HG02588 (cell line): ENCODE measurements around the gene SHPK.
A peak's percentile ranks its signal among the peaks of the same experiment; 100 is the strongest.

Experiments used
- ATAC-seq: cut with Tn5 transposase; IDR thresholded peaks from one replicate; pipeline ENCODE4 v1.9.1; 2021; ENCODE audit warnings: mild to moderate bottlenecking, moderate library complexity; ENCODE audit not compliant: unreplicated experiment

The SHPK gene

GRCh38 chr17:3636154-3636907 is at the start of gene SHPK, which contains the start of gene CTNS:
TSS of gene SHPK (minus strand) at chr17:3636250. CDS start at chr17:3636219, 31 bp downstream.
TSS of gene CTNS (plus strand) at chr17:3636760. CDS start at chr17:3640207, 3,447 bp downstream.
- peak; percentile 91 for ATAC-seq

GRCh38 chr17:3685174-3685573 is 49.1 kb upstream of the SHPK start:
- no peak for ATAC-seq

- ATAC-seq, result no peak
These were observed 47.0 kb upstream of the SHPK start for GRCh38 chr17:3683054-3683511.

- ATAC-seq, result no peak
These were observed 46.0 kb upstream of the SHPK start for GRCh38 chr17:3682033-3682432.

- no peak for ATAC-seq
These were observed 45.5 kb upstream of the SHPK start for GRCh38 chr17:3681565-3681964.

- no peak for ATAC-seq
These were observed 45.0 kb upstream of the SHPK start for GRCh38 chr17:3681057-3681456.

- no peak for ATAC-seq
These were observed 43.6 kb upstream of the SHPK start for GRCh38 chr17:3679531-3680126.

GRCh38 chr17:3678821-3679530 is 42.9 kb upstream of the SHPK start:
- ATAC-seq, result no peak

- no peak for ATAC-seq
These were observed 42.2 kb upstream of the SHPK start for GRCh38 chr17:3678095-3678820.

GRCh38 chr17:3675886-3676285 is 39.8 kb upstream of the SHPK start:
- ATAC-seq, result no peak

GRCh38 chr17:3672571-3672970 is 36.5 kb upstream of the SHPK start:
- ATAC-seq, result no peak

- ATAC-seq, result no peak
These were observed 33.5 kb upstream of the SHPK start for GRCh38 chr17:3669548-3669947.

- ATAC-seq, result no peak
These were observed 33.0 kb upstream of the SHPK start for GRCh38 chr17:3669085-3669347.

GRCh38 chr17:3668279-3669084 is 32.4 kb upstream of the SHPK start, which contains the start of the genes EMC6 and TAX1BP3:
TSS of gene EMC6 (plus strand) at chr17:3668812. CDS start at chr17:3669147, 335 bp downstream.
TSS of gene TAX1BP3 (minus strand) at chr17:3668578. CDS start at chr17:3668526, 52 bp downstream.
- peak; percentile 90 for ATAC-seq

GRCh38 chr17:3667366-3668278 is 31.6 kb upstream of the SHPK start:
- ATAC-seq, result peak; percentile 14

GRCh38 chr17:3666516-3666915 is 30.5 kb upstream of the SHPK start:
- no peak for ATAC-seq

GRCh38 chr17:3665834-3666233 is 29.8 kb upstream of the SHPK start:
- ATAC-seq, result no peak

- no peak for ATAC-seq
These were observed 27.3 kb upstream of the SHPK start for GRCh38 chr17:3663102-3664011.
